ENCODE data around the gene MGAT4A. TPM values are rescaled to one million over a fixed set of nuclear protein-coding genes. Genes with fewer than 3 reads are reported as not detected.

MGAT4A gene
- total RNA-seq, 2 experiments from 2014 or later = 71.9 to 76.7 TPM

- POLR2A ChIA-PET = interaction anchor here (0.6 kb wide), 1 partner anchor 22 kb away, joined by 3 read pairs; no protein-coding TSS in a partner anchor
- CTCF ChIA-PET = interaction anchor here (1.5 kb wide), 1 partner anchor 11 kb away, joined by 6 read pairs; no protein-coding TSS in a partner anchor
- DNase-seq = no peak
- Mint-ChIP-seq H3K4me3 (no peak overlapping the region), H3K27ac (peak overlapping the region; percentile 55), H3K9me3 (no peaks in the 10 kb centered on the region), H3K27me3 (no peaks in the 10 kb centered on the region), H3K36me3 (peaks cover 12% of the 10 kb centered on the region), H3K4me1 (ENCODE audit: low read depth) (peaks cover 28% of the 10 kb centered on the region)
- intact Hi-C loops (cut with micrococcal nuclease) = no loop called here
These were observed 107.3 kb downstream of the MGAT4A start for GRCh38 chr2:98623657-98624056.

GRCh38 chr2:98617149-98617548 lies 113.8 kb downstream of the MGAT4A start:
- Mint-ChIP-seq H3K27ac (peak overlapping the region; percentile 39), H3K4me1 (ENCODE audit: low read depth) (peaks cover 26% of the 10 kb centered on the region), H3K4me3 (no peak overlapping the region), H3K27me3 (no peaks in the 10 kb centered on the region), H3K9me3 (no peaks in the 10 kb centered on the region), H3K36me3 (peaks cover 37% of the 10 kb centered on the region)
- DNase-seq = no peak
- POLR2A ChIA-PET = no interaction called here
- intact Hi-C loops (cut with micrococcal nuclease) = no loop called here
- CTCF ChIA-PET = interaction anchor here (0.6 to 1.2 kb wide), 2 partner anchors 32 to 1329 kb away, joined by 3 to 4 read pairs; no protein-coding TSS in a partner anchor

GRCh38 chr2:98615481-98615880 lies 115.5 kb downstream of the MGAT4A start:
- DNase-seq = no peak
- Mint-ChIP-seq H3K9me3 (no peaks in the 10 kb centered on the region), H3K4me3 (no peak overlapping the region), H3K36me3 (peaks cover 48% of the 10 kb centered on the region), H3K27ac (peak overlapping the region; percentile 41), H3K27me3 (no peaks in the 10 kb centered on the region), H3K4me1 (ENCODE audit: low read depth) (peaks cover 33% of the 10 kb centered on the region)
- POLR2A ChIA-PET = no interaction called here
- CTCF ChIA-PET = interaction anchor here (1.4 kb wide), 1 partner anchor 11 kb away, joined by 3 read pairs; no protein-coding TSS in a partner anchor
- intact Hi-C loops (cut with micrococcal nuclease) = no loop called here

- Mint-ChIP-seq H3K4me1 (ENCODE audit: low read depth) (peaks cover 35% of the 10 kb centered on the region), H3K9me3 (no peaks in the 10 kb centered on the region), H3K36me3 (peaks cover 52% of the 10 kb centered on the region), H3K27ac (peak overlapping the region; percentile 11), H3K27me3 (no peaks in the 10 kb centered on the region), H3K4me3 (no peak overlapping the region)
- CTCF ChIA-PET = interaction anchor here (1.4 kb wide), 1 partner anchor 9 kb away, joined by 3 read pairs; no protein-coding TSS in a partner anchor
- no peak for DNase-seq
- POLR2A ChIA-PET = no interaction called here
- intact Hi-C loops (cut with micrococcal nuclease) = no loop called here
These were observed 116.8 kb downstream of the MGAT4A start for GRCh38 chr2:98614024-98614739.

GRCh38 chr2:98608962-98609604 lies 121.8 kb downstream of the MGAT4A start:
- H3K27ac Mint-ChIP-seq = peak overlapping the region; percentile 82
- no peaks in the 10 kb centered on the region for H3K9me3 Mint-ChIP-seq
- POLR2A ChIA-PET = interaction anchor here (0.7 to 0.9 kb wide), 3 partner anchors 28 to 123 kb away, joined by 3 to 4 read pairs (median 3); partner anchors contain the start of gene MGAT4A
- CTCF ChIA-PET = interaction anchor here (0.6 to 1.6 kb wide), 5 partner anchors 26 to 225 kb away, joined by 3 to 6 read pairs (median 3); no protein-coding TSS in a partner anchor
- H3K27me3 Mint-ChIP-seq = no peaks in the 10 kb centered on the region
- peaks cover 32% of the 10 kb centered on the region for H3K36me3 Mint-ChIP-seq
- H3K4me1 Mint-ChIP-seq (ENCODE audit: low read depth) = peaks cover 63% of the 10 kb centered on the region
- H3K4me3 Mint-ChIP-seq = peak overlapping the region; percentile 92
- peak; percentile 18 for DNase-seq
- intact Hi-C loops (cut with micrococcal nuclease) = loop anchor here (1.0 to 2.0 kb wide), 2 partner anchors 122 to 727 kb away; partner anchors contain the start of genes MGAT4A and TXNDC9

- H3K36me3 Mint-ChIP-seq = peaks cover 28% of the 10 kb centered on the region
- POLR2A ChIA-PET = interaction anchor here (0.7 to 0.9 kb wide), 2 partner anchors 29 to 122 kb away, joined by 3 to 4 read pairs; partner anchors contain the start of gene MGAT4A
These were observed 122.6 kb downstream of the MGAT4A start, which contains the start of the genes COA5 and UNC50 for GRCh38 chr2:98608116-98608961. Gene COA5, minus strand, starts transcription at chr2:98608512. Its CDS starts 107 bp downstream, at chr2:98608405. Gene UNC50, plus strand, starts transcription at chr2:98608589. Its CDS starts 1,171 bp downstream, at chr2:98609760.

GRCh38 chr2:98607741-98608115 lies 123.2 kb downstream of the MGAT4A start:
- Mint-ChIP-seq H3K27me3 (no peaks in the 10 kb centered on the region), H3K4me3 (peak overlapping the region; percentile 92), H3K36me3 (peaks cover 24% of the 10 kb centered on the region), H3K4me1 (ENCODE audit: low read depth) (peaks cover 61% of the 10 kb centered on the region), H3K27ac (peak overlapping the region; percentile 82), H3K9me3 (no peaks in the 10 kb centered on the region)
- intact Hi-C loops (cut with micrococcal nuclease) = loop anchor here (1.0 to 2.0 kb wide), 2 partner anchors 123 to 729 kb away; partner anchors contain the start of genes MGAT4A and TXNDC9
- no peak for DNase-seq
- ChIA-PET CTCF (interaction anchor here (1.3 to 2.1 kb wide), 3 partner anchors 39 to 119 kb away, joined by 3 to 6 read pairs (median 5); no protein-coding TSS in a partner anchor), POLR2A (no interaction called here)

More at GRCh38 chr2:98608116-98608961, 122.6 kb downstream of the MGAT4A start, which contains the start of the genes COA5 and UNC50:
- Mint-ChIP-seq H3K4me3 (peak within 1 kb of the TSS; percentile 92), H3K27ac (peak within 1 kb of the TSS; percentile 82), H3K4me1 (ENCODE audit: low read depth) (peaks cover 61% of the 10 kb centered on the region), H3K9me3 (no peaks in the 10 kb centered on the region), H3K27me3 (no peaks in the 10 kb centered on the region)
- intact Hi-C loops (cut with micrococcal nuclease) = loop anchor here (1.0 to 2.0 kb wide), 2 partner anchors 122 to 728 kb away; partner anchors contain the start of genes MGAT4A and TXNDC9
- peak; percentile 94 for DNase-seq
- CTCF ChIA-PET = interaction anchor here (0.6 to 2.1 kb wide), 7 partner anchors 26 to 224 kb away, joined by 3 to 6 read pairs (median 5); no protein-coding TSS in a partner anchor

- intact Hi-C loops (cut with micrococcal nuclease) = no loop called here
- no peak for DNase-seq
- no peaks in the 10 kb centered on the region for H3K27me3 Mint-ChIP-seq
- peak overlapping the region; percentile 92 for H3K4me3 Mint-ChIP-seq
- peak overlapping the region; percentile 35 for H3K27ac Mint-ChIP-seq
- CTCF ChIA-PET = interaction anchor here (1.1 to 2.1 kb wide), 4 partner anchors 34 to 119 kb away, joined by 3 to 6 read pairs (median 4); no protein-coding TSS in a partner anchor
- peaks cover 61% of the 10 kb centered on the region for H3K4me1 Mint-ChIP-seq (ENCODE audit: low read depth)
- peaks cover 24% of the 10 kb centered on the region for H3K36me3 Mint-ChIP-seq
- no peaks in the 10 kb centered on the region for H3K9me3 Mint-ChIP-seq
- POLR2A ChIA-PET = no interaction called here
These were observed 123.8 kb downstream of the MGAT4A start for GRCh38 chr2:98607104-98607503.

- CTCF ChIA-PET = interaction anchor here (0.8 to 2.1 kb wide), 5 partner anchors 34 to 230 kb away, joined by 3 to 6 read pairs (median 3); no protein-coding TSS in a partner anchor
- peak overlapping the region; percentile 35 for H3K27ac Mint-ChIP-seq
- no peaks in the 10 kb centered on the region for H3K27me3 Mint-ChIP-seq
- peaks cover 59% of the 10 kb centered on the region for H3K4me1 Mint-ChIP-seq (ENCODE audit: low read depth)
- no peak for DNase-seq
- no peaks in the 10 kb centered on the region for H3K9me3 Mint-ChIP-seq
- intact Hi-C loops (cut with micrococcal nuclease) = no loop called here
- POLR2A ChIA-PET = no interaction called here
- H3K4me3 Mint-ChIP-seq = no peak overlapping the region
- H3K36me3 Mint-ChIP-seq = peaks cover 22% of the 10 kb centered on the region
These were observed 124.5 kb downstream of the MGAT4A start for GRCh38 chr2:98606431-98606830.

- DNase-seq = no peak
These were observed 125.9 kb downstream of the MGAT4A start for GRCh38 chr2:98605076-98605475.

GRCh38 chr2:98604547-98604946 lies 126.4 kb downstream of the MGAT4A start:
- H3K4me1 Mint-ChIP-seq (ENCODE audit: low read depth) = peaks cover 40% of the 10 kb centered on the region
- intact Hi-C loops (cut with micrococcal nuclease) = no loop called here
- H3K4me3 Mint-ChIP-seq = no peak overlapping the region
- H3K9me3 Mint-ChIP-seq = no peaks in the 10 kb centered on the region
- POLR2A ChIA-PET = no interaction called here
- no peak for DNase-seq
- peak overlapping the region; percentile 53 for H3K27ac Mint-ChIP-seq
- H3K36me3 Mint-ChIP-seq = peaks cover 11% of the 10 kb centered on the region
- CTCF ChIA-PET = interaction anchor here (0.9 to 1.6 kb wide), 4 partner anchors 10 to 192 kb away, joined by 3 to 10 read pairs (median 3); no protein-coding TSS in a partner anchor
- H3K27me3 Mint-ChIP-seq = no peaks in the 10 kb centered on the region

More at GRCh38 chr2:98605076-98605475, 125.9 kb downstream of the MGAT4A start:
- intact Hi-C loops (cut with micrococcal nuclease) = no loop called here
- peaks cover 45% of the 10 kb centered on the region for H3K4me1 Mint-ChIP-seq (ENCODE audit: low read depth)
- H3K27me3 Mint-ChIP-seq = no peaks in the 10 kb centered on the region
- ChIA-PET CTCF (interaction anchor here (0.9 to 1.6 kb wide), 4 partner anchors 10 to 192 kb away, joined by 3 to 10 read pairs (median 4); no protein-coding TSS in a partner anchor), POLR2A (no interaction called here)
- peaks cover 11% of the 10 kb centered on the region for H3K36me3 Mint-ChIP-seq
- H3K4me3 Mint-ChIP-seq = no peak overlapping the region
- H3K27ac Mint-ChIP-seq = peak overlapping the region; percentile 53
- H3K9me3 Mint-ChIP-seq = no peaks in the 10 kb centered on the region
